Thoracic aorta (tissue), 2 donors: ENCODE measurements around the gene ARFIP1. TPM values are rescaled to one million over a fixed set of nuclear protein-coding genes. Genes with fewer than 3 reads are reported as not detected.
"Not testable (repeated sequence)": the region's sequence is repeated elsewhere in the genome, so short reads cannot be mapped to it uniquely, and the experiment has no call there.

Experiments used
- ATAC-seq: fragments of 150-250 bp; one replicate; pipeline ENCODE4 v1.8.0; 2017; ENCODE audit warnings: low read depth; ENCODE audit not compliant: insufficient number of reproducible peaks, low FRiP score
- DNase-seq: peaks from one replicate; pipeline ENCODE4 v3.0.0-alpha.2; 2020; ENCODE audit warnings: low spot score
- H3K27ac ChIP-seq, 2 donors: fragments of 200-600 bp; sonication (generic); 1 replicate in 1 of 2; 2 replicates in 1 of 2; pipeline ENCODE4 v1.5.1; 2016; ENCODE audit warnings: mild to moderate bottlenecking in 2 of 2, moderate library complexity in 2 of 2
- H3K27me3 ChIP-seq: fragments of 200-600 bp; sonication (generic); replicated peaks from 2 replicates; pipeline ENCODE4 v1.6.0; 2016; ENCODE audit warnings: mild to moderate bottlenecking; ENCODE audit not compliant: insufficient read depth
- H3K36me3 ChIP-seq: fragments of 200-600 bp; sonication (generic); one replicate; pipeline ENCODE4 v1.5.1; 2016
- H3K4me1 ChIP-seq, 2 donors: fragments of 200-600 bp; sonication (generic); 1 replicate in 1 of 2; 2 replicates in 1 of 2; pipeline versions ENCODE4 v1.5.1 to v1.6.0; 2016; ENCODE audit warnings: low read depth in 2 of 2, mild to moderate bottlenecking in 1 of 2; ENCODE audit not compliant: control insufficient read depth in 1 of 2
- H3K4me3 ChIP-seq: fragments of 200-600 bp; sonication (generic); 2 replicates; pipeline ENCODE4 v1.5.1; 2016; ENCODE audit warnings: mild to moderate bottlenecking
- H3K9me3 ChIP-seq: fragments of 200-600 bp; sonication (generic); 2 replicates; pipeline ENCODE4 v1.5.1; 2016
- total RNA-seq, 2 donors: library from RNA; depleted of rRNA; stranded (reverse); fragments of >200 nt; gene quantifications; one replicate each; pipeline versions ENCODE4 v1.1.0 to v1.2.3, GENCODE V29; 2016
- TF ChIP-seq, protein P1 (sequence below): fragments of 200-600 bp; sonication (generic); IDR thresholded peaks from one replicate; pipeline ENCODE4 v1.5.1; 2019; ENCODE audit warnings: antibody characterized with exemption

Gene ARFIP1
- total RNA-seq, 2 donors from 2014 or later: 24.0 to 39.0 TPM

DNA sequence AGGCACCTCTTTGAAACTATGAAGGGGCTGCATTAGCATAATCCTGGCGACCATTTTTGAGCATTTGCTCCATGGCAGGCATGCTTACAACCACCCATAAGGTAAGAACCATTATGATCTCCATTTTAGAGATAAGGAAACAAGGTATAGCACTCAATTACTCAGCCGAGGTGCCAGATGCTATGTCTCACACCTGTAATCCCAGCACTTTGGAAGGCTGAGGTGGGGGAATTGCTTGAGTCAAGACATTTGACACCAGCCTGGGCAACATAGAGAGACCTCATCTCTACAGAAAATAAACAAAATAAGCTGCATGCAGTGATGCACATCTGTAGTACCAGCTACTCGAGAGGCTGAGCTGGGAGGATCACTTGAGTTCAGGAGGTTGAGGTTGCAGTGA is 43.8 kb upstream of the ARFIP1 start:
- H3K27me3 ChIP-seq: no peaks in the 10 kb centered on the region
- DNase-seq: no peak

GRCh38 chr4:152738827-152739226 is 40.9 kb upstream of the ARFIP1 start:
- Histone ChIP-seq H3K4me1 (no peaks in the 10 kb centered on the region), H3K27ac (no peak overlapping the region), H3K9me3 (no peaks in the 10 kb centered on the region), H3K27me3 (no peaks in the 10 kb centered on the region), H3K36me3 (no peaks in the 10 kb centered on the region), H3K4me3 (no peak overlapping the region)
- ATAC-seq: no peak
- TF ChIP-seq, protein P1, sequence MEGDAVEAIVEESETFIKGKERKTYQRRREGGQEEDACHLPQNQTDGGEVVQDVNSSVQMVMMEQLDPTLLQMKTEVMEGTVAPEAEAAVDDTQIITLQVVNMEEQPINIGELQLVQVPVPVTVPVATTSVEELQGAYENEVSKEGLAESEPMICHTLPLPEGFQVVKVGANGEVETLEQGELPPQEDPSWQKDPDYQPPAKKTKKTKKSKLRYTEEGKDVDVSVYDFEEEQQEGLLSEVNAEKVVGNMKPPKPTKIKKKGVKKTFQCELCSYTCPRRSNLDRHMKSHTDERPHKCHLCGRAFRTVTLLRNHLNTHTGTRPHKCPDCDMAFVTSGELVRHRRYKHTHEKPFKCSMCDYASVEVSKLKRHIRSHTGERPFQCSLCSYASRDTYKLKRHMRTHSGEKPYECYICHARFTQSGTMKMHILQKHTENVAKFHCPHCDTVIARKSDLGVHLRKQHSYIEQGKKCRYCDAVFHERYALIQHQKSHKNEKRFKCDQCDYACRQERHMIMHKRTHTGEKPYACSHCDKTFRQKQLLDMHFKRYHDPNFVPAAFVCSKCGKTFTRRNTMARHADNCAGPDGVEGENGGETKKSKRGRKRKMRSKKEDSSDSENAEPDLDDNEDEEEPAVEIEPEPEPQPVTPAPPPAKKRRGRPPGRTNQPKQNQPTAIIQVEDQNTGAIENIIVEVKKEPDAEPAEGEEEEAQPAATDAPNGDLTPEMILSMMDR: no peak
- DNase-seq: no peak

More for the DNA sequence above, 43.8 kb upstream of the ARFIP1 start:
- TF ChIP-seq, protein P1: no peak
- H3K4me1 ChIP-seq: no peaks in the 10 kb centered on the region
- H3K4me3 ChIP-seq: no peak overlapping the region
- no peaks in the 10 kb centered on the region for H3K9me3 ChIP-seq
- H3K36me3 ChIP-seq: no peaks in the 10 kb centered on the region
- no peak for ATAC-seq
- H3K27ac ChIP-seq: no peak overlapping the region

DNA sequence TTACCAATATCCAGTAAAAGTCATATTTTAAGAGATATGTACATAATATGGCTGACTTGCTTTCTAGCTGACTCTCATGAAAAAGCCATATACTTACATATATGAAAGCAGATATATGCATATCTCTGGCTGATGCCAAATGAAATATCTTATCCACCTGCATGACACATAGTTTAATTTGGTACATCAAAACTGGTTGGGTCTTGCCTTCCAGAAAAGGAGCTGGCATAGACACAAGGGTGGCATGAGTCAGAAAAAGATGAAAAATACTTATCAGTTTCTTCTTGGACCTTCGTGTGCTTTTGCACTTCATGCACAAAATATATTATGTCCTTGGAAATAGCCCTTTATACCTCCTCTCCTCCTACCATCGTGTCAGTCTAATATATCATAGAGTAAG is 32.3 kb upstream of the ARFIP1 start:
- no peak overlapping the region for H3K4me3 ChIP-seq
- H3K4me1 ChIP-seq: no peaks in the 10 kb centered on the region
- TF ChIP-seq, protein P1: no peak
- no peaks in the 10 kb centered on the region for H3K36me3 ChIP-seq
- no peak overlapping the region for H3K27ac ChIP-seq
- DNase-seq: no peak
- H3K9me3 ChIP-seq: no peaks in the 10 kb centered on the region
- no peak for ATAC-seq
- H3K27me3 ChIP-seq: no peaks in the 10 kb centered on the region

DNA sequence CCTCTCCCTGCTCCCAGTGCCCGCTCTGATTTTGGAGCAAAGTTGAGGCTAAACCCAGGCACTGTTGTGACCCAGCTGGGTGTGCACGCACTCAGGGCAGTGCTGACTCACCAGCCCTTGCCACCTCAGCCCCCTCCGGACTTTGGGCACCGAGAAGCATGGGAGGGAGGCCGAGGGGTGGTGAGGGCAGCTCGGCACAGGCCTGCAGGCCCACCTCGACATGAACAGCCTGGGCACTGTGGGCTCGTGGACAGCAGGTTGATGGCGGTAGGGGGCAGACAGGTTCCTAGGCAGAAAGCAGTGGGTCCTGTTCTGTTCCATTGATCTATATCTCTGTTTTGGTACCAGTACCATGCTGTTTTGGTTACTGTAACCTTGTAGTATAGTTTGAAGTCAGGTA is 31.1 kb upstream of the ARFIP1 start:
- Histone ChIP-seq H3K36me3 (no peaks in the 10 kb centered on the region), H3K9me3 (no peaks in the 10 kb centered on the region), H3K4me3 (no peak overlapping the region), H3K27me3 (no peaks in the 10 kb centered on the region), H3K27ac (no peak overlapping the region), H3K4me1 (no peaks in the 10 kb centered on the region)
- no peak for DNase-seq
- TF ChIP-seq, protein P1: no peak
- no peak for ATAC-seq

DNA sequence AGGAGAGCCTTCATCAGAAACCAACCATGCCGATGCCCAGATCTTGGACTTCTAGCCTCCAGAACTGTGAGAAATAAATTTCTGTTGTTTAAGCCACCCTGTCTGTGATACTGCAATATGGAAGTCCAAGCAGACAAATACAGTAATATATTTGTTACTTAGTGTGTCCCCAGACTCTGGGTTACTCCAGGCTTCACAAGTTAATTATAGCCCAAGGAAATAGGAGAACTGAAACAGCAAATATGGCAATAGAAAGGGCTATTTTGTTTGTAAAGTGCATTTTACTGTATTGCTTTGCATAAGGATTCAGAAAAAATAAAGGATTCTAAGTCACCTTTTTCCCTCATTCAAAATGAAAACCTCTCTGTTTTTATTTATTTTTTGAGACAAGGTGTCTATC is 16.0 kb upstream of the ARFIP1 start:
- DNase-seq: no peak
- Histone ChIP-seq H3K9me3 (no peaks in the 10 kb centered on the region), H3K27ac (no peak overlapping the region), H3K27me3 (no peaks in the 10 kb centered on the region), H3K36me3 (no peaks in the 10 kb centered on the region), H3K4me3 (no peak overlapping the region), H3K4me1 (no peaks in the 10 kb centered on the region)
- no peak for ATAC-seq
- TF ChIP-seq, protein P1: no peak

DNA sequence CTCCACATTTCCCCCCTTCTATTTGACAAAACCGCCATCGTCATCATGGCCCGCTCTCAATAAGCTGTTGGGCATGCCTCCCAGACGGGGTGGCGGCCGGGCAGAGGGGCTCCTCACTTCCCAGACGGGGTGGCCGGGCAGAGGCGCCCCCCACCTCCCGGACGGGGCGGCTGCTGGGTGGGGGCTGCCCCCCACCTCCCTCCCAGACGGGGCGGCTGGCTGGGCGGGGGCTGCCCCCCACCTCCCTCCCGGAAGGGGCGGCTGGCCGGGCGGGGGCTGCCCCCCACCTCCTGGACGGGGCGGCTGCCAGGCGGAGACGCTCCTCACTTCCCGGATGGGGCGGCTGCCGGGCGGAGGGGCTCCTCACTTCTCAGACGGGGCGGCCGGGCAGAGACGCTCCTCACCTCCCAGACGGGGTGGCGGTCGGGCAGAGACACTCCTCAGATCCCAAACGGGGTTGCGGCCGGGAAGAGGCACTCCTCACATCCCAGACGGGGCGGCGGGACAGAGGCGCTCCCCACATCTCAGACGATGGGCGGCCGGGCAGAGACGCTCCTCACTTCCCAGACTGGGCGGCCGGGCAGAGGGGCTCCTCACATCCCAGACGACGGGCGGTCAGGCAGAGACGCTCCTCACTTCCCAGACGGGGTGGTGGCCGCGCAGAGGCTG is 14.6 kb upstream of the ARFIP1 start:
- not testable (repeated sequence) for H3K4me1 ChIP-seq, H3K9me3 ChIP-seq, H3K27me3 ChIP-seq, H3K4me3 ChIP-seq, DNase-seq, H3K27ac ChIP-seq, H3K36me3 ChIP-seq, ATAC-seq
